GM18861 (cell line): ENCODE results near the gene HDAC10.

Experiments used
- ATAC-seq: cut with Tn5 transposase; IDR thresholded peaks from one replicate; pipeline ENCODE4 v1.9.1; 2021; ENCODE audit not compliant: unreplicated experiment

The HDAC10 gene

DNA sequence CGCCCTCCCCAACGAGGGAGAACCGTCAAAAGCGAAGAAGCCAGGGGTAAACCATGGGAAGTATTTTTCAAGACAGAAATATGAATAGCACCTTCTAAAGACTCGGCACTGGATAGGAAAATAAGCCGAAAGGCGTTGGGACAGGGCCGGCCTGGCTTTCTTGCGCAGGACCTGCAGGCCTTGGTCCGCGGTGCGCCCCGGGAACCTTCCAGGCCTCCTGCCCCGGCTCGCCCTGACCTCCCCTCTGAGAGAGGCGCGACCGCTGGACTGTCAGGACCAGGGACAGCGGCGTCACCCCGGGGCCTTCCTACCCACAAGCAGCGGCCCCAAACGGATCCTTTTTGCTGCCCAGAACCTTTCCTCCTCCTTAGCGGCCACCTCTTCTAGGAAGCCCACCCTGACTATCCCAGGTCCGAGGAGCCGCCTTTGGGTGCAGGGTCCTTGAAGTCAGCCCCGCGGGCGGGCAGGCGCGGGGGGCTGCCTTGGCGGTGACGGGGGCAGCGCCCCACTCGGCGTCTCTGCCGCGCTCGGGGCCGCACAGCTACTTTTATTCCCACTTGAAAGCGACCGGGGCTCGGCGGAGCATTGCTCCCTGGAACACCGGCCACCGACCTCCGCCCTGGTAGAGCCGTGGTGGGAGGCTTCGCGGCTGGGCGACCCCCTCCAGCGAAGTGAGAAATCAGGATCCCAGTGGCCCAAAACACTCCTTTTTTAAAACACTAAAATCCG is 19.8 kb upstream of the HDAC10 start:
- ATAC-seq: no peak

GRCh38 chr22:50269970-50270665 is 19.1 kb upstream of the HDAC10 start, which contains the start of gene MAPK11:
MAPK11 (minus strand) TSS chr22:50270380; CDS start chr22:50270292, 88 bp downstream.
- ATAC-seq: no peak

DNA sequence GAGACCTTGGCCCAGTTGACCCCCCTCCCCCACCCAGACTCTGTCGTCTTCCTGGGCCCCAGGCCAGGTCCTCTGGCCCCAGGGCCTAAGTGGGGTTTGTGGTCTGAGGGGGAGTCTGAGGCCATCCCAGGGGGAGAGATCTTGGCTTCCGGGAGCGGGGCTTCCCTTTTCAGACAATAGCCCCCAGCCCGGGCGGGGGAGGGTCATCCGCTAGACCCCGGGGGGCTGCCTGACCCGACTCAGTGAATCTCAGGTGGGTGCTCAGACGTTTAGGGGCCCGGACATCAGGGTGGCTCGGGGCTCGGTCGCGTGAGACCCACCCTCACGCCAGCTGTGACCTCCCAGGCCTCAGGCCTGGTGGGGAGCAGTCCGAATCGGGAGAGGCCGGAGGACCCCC is 18.5 kb upstream of the HDAC10 start:
- ATAC-seq: no peak

DNA sequence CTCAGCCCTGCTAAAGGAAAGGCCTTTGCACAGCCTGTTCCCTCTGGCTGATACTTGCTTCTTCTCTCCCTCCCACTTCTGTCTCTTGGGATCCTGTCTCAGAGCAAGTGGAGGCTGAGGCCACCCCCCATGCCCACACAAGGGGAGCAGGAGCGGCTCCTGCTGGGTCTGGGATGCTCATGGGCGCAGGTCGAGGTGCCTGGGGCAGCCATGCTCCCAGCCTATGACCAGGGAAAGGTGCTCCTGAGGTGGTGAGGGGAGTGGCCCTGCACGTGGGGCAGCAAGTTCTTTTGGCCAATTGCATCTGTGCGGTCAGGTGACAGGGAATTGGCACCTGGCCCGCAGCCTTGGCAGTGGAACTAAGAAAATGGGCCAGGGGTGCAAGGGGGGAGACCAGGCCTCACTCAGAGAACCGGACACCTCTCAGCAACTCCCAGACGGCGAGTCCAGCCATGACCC is 17.6 kb upstream of the HDAC10 start:
- ATAC-seq: no peak

DNA sequence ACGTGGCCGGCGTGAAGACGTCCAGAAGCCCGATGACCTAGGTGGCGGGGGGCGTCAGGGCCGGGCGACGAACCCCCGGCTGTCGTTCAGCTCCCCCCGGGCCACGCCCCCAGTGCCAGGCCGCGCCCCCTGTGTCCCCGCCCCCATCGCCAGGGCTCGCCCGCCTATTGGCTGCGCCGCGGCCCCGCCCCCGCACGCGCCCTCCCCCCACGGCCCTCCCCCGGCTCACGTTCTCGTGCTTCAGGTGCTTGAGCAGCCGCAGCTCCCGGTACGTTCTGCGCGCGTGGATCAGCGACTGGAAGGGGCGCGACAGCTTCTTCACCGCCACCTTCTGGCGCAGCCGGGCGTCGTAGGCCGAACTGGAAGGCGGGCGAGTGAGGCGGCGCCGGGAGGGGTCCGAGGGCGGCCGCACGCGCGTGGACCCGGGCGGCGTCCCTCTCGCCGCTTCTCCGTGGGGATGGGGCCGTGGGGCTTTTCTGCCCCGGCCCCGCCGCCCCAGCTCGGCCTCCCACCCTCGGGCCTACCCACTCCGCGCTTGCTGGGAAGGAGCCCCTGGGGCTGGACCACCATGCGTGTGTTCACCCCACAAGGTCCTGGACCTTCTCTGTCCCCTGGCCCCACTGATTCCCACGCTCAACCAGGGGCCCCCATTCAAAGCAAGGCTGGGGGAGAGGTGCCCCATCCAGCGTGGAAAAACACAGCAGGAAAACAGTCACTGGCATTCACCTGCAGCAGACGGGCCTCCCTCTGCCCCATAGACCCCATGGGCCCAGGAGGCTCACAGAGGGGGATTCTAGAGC is 16.7 kb upstream of the HDAC10 start:
- ATAC-seq: no peak

DNA sequence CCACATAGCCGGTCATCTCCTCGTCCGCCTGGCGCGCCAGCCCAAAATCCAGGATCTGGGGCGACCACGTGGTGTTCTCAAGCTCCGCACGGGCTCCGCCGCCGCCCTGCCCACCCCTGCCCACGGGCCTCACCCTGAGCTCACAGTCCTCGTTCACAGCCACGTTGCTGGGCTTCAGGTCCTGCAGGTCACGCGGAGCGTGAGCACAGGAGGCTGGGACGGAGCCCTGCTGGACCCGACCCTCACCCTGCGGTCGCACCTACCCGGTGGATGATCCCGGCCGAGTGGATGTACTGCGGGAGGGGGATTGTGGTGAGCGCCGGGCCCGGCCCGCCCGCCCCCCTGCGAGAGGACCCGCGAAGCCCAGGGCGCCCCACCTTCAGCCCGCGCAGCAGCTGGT is 15.9 kb upstream of the HDAC10 start:
- ATAC-seq: no peak

GRCh38 chr22:50264946-50265669 is 14.0 kb upstream of the HDAC10 start:
- ATAC-seq: no peak

GRCh38 chr22:50264104-50264745 is 13.2 kb upstream of the HDAC10 start:
- ATAC-seq: no peak

- ATAC-seq: no peak
These were observed 12.0 kb upstream of the HDAC10 start for GRCh38 chr22:50262973-50263617.

- no peak for ATAC-seq
These were observed 11.4 kb upstream of the HDAC10 start for GRCh38 chr22:50262460-50262911.

DNA sequence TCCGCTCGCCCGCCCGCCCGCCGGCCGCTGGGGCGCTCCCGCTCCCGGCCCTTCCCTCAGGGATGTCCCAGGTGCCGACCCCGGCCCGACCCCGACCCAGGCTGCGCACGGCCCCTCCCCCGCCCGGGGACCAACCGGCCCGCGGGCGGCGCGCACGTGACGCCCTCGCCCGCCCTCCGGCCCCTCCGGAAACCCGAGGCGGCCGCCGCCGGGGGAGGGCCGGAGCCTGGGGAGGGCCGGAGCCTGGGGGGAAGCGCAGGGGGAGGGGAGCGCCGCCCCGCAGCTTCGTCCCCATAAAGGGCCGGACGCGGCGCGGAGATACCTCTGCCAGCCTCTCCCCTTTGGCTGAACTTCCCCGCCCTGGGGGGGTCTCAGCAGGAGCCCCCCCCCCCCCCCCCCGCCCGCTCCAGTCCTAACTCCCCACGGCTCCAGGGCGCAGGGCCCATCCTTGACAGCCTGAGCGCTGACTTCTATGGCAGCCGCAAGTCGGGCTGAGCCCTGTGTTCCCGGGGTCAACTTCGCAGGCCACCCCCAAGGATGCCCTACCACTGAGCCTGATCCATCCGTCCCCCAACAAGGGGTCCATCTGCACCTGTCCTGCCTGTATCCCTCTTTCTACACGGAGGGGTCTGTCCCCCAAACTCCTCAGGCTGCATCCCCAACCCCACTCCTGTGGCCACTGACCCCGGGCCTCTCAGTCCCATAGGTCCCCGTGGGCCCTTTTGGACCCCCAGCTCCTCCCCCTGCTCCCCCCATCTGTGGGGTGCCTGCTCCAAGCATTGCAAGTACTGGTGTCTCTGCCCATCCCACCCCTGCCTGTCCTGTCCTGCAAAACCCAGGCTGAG is 10.8 kb upstream of the HDAC10 start, which contains the start of gene MAPK12:
TSS of gene MAPK12 (minus strand) at position 69 of the 845 bp plus-strand sequence. CDS start 174 bp downstream, outside the sequence.
- ATAC-seq: no peak

DNA sequence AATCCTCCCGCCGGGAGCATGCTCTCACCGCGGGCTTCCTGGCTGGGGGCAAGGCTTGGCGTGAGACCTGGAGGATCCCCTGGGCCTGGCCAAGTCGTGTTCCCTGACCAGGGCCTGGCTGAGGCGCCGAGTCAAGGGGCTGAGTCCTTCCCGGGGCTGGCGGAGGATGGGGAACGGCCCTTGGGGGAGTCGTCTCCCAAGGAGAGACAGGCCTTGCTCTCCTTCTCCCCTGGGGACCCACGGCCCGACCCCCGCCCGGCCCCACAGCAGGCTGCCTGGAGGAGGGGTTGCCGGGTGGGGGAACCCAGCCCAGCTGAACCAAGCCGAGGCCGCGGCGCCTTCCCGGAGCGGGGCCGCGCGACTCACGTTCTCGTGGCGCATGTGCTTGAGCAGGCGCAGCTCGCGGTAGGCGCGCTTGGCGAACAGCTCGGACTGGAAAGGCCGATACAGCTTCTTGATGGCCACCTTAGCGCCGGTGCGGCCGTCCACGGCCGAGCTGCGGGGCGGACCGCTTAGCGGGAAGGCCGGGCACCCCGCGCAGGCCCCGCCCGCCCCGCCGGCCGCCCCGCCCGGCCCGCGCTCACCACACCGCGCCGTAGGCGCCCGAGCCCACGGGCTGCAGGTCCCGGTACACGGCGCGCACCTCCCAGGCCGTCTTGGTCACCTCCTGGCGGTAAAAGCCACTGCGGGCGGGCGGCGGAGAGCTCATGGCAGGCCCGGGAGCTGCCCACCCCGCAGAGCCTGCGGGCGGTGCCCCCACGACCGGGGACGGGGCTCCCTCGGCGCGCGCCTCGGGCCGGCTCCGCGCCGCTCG is 9.9 kb upstream of the HDAC10 start:
- no peak for ATAC-seq

DNA sequence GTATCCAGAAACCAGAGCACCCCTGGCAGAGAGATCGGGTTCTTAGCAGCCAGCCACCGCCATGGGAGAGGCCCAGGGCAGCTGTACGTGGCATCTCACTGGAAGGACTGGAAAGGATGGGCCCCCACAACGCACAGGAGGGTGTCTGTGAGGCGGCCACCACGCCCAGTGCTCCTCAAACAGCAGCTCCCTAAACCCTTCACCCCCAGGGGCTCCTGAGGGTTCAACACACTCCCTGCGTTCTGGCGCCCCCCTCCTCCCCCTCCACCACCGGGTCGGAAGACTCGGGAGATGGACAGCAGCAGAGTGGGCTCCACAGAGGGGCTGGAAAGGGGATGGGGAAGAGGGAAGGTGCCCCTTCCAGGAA is 9.4 kb upstream of the HDAC10 start:
- ATAC-seq: no peak

GRCh38 chr22:50259302-50259701 is 8.2 kb upstream of the HDAC10 start:
- no peak for ATAC-seq

- no peak for ATAC-seq
These were observed 7.6 kb upstream of the HDAC10 start for GRCh38 chr22:50258361-50259292.

DNA sequence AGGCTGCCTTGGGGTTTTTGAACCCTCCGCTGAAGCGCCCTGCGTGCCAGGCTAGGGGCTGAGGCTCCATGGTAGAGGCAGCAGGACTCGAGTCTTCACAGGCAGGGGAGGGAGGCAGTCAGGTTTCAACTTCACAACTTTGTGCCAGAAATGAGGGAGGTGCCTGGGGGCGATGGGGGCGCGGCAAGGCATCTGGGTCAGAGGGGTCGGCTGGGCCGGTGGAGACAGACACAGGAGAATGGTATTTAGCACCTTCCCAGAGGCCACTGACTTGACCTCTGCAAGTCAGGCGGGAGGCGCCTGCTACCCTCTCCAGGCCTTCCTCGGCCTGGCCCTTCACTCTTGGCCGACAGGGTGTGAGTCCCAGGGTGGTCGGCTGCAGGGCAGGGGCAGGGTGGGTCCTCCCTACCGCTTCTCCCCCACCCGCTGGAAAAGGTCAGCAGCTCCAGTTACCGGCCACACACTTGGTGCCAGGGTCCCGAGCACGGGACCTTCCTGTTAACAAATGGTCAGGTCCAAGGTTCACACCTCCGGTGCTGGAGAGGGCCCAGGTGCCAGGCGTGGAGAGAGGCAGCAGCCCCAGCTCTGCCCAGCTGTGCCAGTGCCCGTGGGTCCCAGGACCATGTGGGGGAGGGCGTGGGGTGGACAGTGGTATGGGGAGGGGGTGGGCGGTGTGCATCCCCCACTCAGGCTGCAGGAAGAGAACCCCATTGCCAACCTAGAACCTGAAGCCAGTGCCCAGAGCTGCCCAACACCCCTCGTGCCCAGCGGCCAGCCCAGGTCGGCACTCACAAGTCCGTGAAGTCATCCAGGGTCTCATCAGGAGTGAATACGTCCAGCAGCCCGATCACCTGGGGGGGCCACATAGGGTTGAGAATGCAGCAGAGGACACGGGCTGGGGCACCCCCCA is 6.6 kb upstream of the HDAC10 start:
- no peak for ATAC-seq
